ENCODE measurements around the gene HID1.

- TF ChIP-seq CTCF (IDR thresholded peaks at IDR 0.05 in 2 of 3, conservative IDR thresholded peaks at IDR 0.05 in 1 of 3; ENCODE audit: borderline replicate concordance in 1 of 3, insufficient read depth in 1 of 3, low read depth in 2 of 3, low read length in 2 of 3), result no peak
- TF ChIP-seq, protein P1, sequence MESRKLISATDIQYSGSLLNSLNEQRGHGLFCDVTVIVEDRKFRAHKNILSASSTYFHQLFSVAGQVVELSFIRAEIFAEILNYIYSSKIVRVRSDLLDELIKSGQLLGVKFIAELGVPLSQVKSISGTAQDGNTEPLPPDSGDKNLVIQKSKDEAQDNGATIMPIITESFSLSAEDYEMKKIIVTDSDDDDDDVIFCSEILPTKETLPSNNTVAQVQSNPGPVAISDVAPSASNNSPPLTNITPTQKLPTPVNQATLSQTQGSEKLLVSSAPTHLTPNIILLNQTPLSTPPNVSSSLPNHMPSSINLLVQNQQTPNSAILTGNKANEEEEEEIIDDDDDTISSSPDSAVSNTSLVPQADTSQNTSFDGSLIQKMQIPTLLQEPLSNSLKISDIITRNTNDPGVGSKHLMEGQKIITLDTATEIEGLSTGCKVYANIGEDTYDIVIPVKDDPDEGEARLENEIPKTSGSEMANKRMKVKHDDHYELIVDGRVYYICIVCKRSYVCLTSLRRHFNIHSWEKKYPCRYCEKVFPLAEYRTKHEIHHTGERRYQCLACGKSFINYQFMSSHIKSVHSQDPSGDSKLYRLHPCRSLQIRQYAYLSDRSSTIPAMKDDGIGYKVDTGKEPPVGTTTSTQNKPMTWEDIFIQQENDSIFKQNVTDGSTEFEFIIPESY (IDR thresholded peaks at IDR 0.05; ENCODE audit: extremely low read depth, insufficient replicate concordance, low read length), result no peak
- TF ChIP-seq TCF7L2 (IDR thresholded peaks at IDR 0.05; ENCODE audit: borderline replicate concordance, extremely low read depth, insufficient read depth, insufficient read length), result no peak
- TF ChIP-seq SP1 (IDR thresholded peaks at IDR 0.05; ENCODE audit: low read depth), result no peak
- no peak for TF ChIP-seq EZH2 (IDR thresholded peaks at IDR 0.05)
- TF ChIP-seq SRF (IDR thresholded peaks at IDR 0.05; ENCODE audit: low read depth), result no peak
- TF ChIP-seq ZNF274 (IDR thresholded peaks at IDR 0.05; ENCODE audit: low read depth, low read length), result no peak
Observed at GRCh38 chr17:74919440-74920305, 52.9 kb downstream of the HID1 start.
